ENCODE measurements around the gene RTN4R.
"Not testable (repeated sequence)": the region's sequence is repeated elsewhere in the genome, so short reads cannot be mapped to it uniquely, and the experiment has no call there.

Gene RTN4R

DNA sequence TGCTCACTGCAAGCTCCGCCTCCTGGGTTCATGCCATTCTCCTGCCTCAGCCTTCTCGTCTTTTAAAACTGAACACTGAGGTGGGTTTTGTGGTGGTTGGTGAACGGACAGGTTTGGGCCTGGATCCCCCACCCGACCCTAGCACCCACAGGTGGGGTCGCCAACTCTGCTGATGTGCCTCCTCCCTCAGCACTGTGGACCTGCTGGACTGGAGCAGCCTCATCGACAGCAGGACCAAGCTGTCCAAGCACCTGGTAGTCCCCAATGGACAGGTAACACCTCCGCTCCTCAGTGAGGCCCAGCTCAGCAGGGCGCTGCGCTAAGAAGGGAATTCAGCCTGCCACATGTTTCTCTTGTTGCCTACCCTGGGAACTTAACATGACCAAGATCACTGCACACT is 36.5 kb upstream of the RTN4R start:
- H3K4me3 ChIP-seq (ENCODE audit: low read depth, low read length), result no peak overlapping the region
- DNase-seq (ENCODE audit: low read depth, low spot score), result no peak
- no peak for TF ChIP-seq CTCF (IDR thresholded peaks at IDR 0.05; ENCODE audit: low read depth, low read length)
- in situ Hi-C loops (cut with HindIII; ENCODE audit: low sequenced_read_pairs), result no loop called here

GRCh38 chr22:20303229-20303534 is 35.1 kb upstream of the RTN4R start:
- H3K4me3 ChIP-seq (ENCODE audit: low read depth, low read length); in situ Hi-C loops (cut with HindIII; ENCODE audit: low sequenced_read_pairs); DNase-seq (ENCODE audit: low read depth, low spot score): not testable (repeated sequence)

DNA sequence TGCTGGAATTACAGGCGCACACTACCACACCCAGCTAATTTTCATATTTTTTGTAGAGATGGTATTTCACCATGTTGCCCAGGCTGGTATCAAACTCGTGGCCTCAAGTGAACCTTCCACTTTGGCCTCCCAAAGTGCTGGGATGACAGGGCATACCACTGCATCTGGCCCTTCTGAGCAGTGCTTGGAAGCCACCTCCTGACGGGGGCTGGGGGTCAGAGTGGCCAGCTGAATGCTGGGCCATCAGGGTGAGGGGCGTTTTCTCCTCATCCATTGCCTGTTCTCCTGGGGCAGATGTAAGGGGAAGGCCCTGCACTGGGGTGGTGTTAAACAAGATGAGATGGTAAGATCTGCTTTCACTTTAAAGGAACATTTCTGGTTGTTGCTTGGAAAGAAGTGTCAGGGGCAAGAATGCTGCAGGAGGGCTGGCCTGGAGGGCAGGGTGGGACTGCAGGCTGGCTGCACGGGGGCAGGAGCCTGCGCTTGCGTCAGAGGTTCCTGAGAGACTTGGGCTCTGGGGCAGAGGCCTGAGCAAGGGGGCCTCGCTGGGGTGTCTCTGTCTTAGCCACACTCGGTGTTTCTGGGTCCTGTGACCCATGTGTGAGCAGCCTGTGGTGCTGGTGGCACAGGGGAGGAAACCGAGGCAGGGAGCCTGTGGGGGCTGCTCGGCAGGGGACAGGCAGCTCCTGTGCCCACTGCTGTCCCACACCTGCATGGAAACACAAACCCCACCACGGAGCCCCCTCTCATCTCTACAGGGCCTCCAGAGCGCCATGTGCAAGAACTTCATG is 34.5 kb upstream of the RTN4R start:
- no peak for DNase-seq (ENCODE audit: low read depth, low spot score)
- in situ Hi-C loops (cut with HindIII; ENCODE audit: low sequenced_read_pairs), result no loop called here
- TF ChIP-seq CTCF (IDR thresholded peaks at IDR 0.05; ENCODE audit: low read depth, low read length), result no peak
- no peak overlapping the region for H3K4me3 ChIP-seq (ENCODE audit: low read depth, low read length)

GRCh38 chr22:20299746-20300136 is 31.6 kb upstream of the RTN4R start:
- peak; percentile 3 for DNase-seq (ENCODE audit: low read depth, low spot score)
- in situ Hi-C loops (cut with HindIII; ENCODE audit: low sequenced_read_pairs), result no loop called here

GRCh38 chr22:20298803-20299745 is 31.0 kb upstream of the RTN4R start:
- in situ Hi-C loops (cut with HindIII; ENCODE audit: low sequenced_read_pairs), result no loop called here
- H3K4me3 ChIP-seq (ENCODE audit: low read depth, low read length), result peak overlapping the region; percentile 34
- peak; percentile 78 for DNase-seq (ENCODE audit: low read depth, low spot score)
- no peak for TF ChIP-seq CTCF (IDR thresholded peaks at IDR 0.05; ENCODE audit: low read depth, low read length)

More at GRCh38 chr22:20299746-20300136, 31.6 kb upstream of the RTN4R start:
- H3K4me3 ChIP-seq (ENCODE audit: low read depth, low read length), result peak overlapping the region; percentile 34
- no peak for TF ChIP-seq CTCF (IDR thresholded peaks at IDR 0.05; ENCODE audit: low read depth, low read length)

- TF ChIP-seq CTCF (IDR thresholded peaks at IDR 0.05; ENCODE audit: low read depth, low read length), result no peak
- in situ Hi-C loops (cut with HindIII; ENCODE audit: low sequenced_read_pairs), result no loop called here
- DNase-seq (ENCODE audit: low read depth, low spot score), result no peak
- no peak overlapping the region for H3K4me3 ChIP-seq (ENCODE audit: low read depth, low read length)
Observed at GRCh38 chr22:20298110-20298802, 30.1 kb upstream of the RTN4R start.
